ENCODE measurements around the gene BAIAP2.
"Not testable (repeated sequence)": the region's sequence is repeated elsewhere in the genome, so short reads cannot be mapped to it uniquely, and the experiment has no call there.

Gene BAIAP2

DNA sequence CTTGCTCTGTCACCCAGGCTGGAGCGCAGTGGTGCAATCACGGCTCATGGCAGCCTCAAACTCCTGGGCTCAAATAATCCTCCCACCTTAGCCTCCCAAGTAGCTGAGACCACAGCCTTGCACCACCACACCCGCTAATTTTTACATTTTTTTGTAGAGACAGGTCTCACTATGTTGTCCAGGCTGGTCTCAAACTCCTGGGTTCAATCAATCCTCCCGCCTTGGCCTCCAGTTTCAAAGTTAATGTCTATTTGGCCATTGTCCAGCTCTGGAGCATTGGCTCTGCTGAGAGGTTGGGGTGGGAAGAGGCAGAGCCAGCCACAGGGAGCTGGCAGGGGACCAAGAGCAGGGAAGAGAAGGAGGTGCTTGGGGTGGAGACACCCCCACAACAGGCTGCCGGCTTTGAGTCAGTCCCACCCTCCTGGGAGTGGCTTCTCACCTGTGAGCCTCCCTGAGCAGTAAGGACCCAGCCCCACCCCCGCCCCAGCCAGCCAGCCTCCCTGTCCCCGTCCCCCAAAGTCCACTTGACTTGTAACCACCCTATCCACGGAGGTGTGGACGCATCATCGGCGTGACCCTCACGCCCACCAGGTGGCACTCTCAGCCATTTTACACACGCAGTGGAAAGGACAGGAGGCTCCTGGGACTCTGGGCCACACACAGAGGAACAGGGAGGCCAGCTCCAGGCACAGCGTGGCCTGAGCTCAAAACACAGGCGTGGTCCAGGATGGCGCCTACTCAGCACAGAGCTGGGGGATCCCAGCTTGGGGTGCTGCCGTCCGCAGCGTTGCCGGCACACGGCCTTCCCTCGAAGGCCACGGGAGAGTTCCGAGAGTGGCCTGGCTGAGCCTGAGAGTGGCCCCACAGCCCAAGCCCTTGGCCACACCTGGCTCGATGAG, 107.6 kb downstream of the BAIAP2 start:
- DNase-seq (ENCODE audit: low read depth) = no peak

DNA sequence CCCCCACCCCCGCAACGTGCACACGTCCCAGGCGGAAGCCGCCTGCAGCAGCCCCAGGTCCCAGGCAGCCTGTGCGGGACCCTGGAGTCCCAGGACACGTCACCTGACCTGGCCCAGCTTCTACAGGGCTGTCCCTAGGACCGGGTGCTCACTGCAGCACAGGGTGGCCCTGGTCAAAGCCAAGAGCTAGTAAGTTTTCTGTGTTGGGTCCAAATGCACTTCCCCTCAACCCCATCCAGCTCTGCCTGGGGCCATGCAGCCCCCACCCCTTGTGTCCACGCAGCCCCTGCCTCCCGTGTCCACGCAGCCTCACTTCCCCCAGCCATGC, 108.2 kb downstream of the BAIAP2 start:
- DNase-seq (ENCODE audit: low read depth) = no peak

DNA sequence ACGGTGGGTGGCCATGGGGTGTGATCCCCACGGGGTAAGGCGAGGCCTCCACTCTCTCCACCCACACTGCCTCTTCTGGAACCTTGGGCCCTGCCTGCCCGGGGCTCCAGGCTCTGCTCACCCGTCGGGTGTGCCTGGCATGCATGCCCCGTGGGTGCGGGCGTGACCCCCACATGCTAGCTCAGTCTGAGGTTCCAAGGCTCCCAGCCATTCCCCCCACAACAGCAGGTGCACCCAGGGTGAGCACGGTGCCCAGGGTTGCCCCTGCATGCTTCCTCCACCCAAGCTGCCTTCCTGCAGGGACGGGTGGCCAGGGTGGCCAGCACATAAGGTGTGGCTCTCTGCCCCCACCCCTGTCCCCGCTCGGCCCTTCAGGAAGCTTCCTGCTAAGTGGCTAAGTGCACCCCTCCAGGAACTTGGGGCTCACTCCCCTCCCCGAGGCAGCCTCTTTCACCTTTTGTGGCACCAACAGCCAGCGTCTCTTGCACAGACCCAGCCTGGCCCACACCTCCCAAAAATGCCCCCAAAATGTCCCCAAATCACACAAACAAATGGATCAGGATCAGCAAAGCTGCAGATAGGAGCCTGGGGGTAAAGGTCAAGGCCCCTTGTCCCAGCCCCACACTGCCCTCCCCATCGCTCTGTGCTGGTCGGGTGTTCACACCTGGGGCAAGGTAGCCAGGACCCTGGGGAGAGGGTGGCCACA, 108.9 kb downstream of the BAIAP2 start:
- no peak for DNase-seq (ENCODE audit: low read depth)

DNA sequence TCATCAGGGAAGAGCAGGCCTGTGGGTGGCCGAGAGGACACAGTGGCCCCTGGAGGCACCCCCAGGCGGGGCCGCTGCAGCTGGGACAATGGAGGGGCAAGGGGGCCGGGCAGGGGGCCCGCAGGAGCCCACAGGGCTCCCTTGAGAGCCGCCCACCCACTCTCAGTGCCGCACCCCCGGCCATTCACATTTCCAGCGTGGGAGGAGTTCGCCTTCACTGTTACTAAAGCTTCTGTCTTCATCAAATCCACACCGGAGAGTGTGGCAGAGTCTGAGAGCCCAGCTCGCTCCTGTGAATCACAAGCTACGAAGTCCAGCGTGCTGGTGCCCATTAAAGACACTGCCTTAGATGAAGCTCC, 109.5 kb downstream of the BAIAP2 start:
- no peak for DNase-seq (ENCODE audit: low read depth)

DNA sequence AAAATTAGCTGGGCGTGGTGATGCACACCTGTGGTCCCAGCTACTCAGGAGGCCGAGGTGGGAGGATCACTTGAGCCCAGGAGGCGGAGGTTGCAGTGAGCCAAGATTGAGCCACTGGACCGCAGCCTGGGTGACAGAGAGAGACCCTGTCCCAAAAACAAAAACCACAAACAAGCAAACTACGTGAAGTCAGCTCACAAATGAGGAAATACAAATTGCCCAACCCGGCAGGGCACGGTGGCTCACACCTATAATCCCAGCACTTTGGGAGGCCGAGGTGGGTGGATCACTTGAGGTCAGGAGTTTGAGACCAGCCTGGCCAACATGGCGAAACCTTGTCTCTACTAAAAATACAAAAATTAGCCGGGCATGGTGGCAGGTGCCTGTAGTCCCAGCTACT, 111.3 kb downstream of the BAIAP2 start:
- not testable (repeated sequence) for DNase-seq (ENCODE audit: low read depth)

DNA sequence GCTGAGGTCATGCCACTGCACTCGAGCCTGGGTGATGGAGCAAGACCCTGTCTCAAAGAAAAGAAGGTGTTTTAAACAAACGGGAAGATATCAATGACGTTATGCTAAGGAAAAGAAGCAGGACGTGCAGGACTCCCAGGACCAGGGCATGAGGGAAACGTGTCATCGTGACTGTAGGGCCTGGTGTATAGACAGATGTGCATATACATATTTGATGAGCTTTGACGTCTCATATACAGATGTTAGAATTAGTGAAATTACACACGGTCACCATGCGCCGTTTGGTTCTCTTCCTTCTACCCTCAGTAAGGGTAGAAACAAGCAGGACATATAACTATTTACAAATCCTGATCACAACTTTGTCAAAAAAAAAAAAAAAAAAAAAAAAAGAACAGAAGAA, 112.8 kb downstream of the BAIAP2 start:
- no peak for DNase-seq (ENCODE audit: low read depth)

DNA sequence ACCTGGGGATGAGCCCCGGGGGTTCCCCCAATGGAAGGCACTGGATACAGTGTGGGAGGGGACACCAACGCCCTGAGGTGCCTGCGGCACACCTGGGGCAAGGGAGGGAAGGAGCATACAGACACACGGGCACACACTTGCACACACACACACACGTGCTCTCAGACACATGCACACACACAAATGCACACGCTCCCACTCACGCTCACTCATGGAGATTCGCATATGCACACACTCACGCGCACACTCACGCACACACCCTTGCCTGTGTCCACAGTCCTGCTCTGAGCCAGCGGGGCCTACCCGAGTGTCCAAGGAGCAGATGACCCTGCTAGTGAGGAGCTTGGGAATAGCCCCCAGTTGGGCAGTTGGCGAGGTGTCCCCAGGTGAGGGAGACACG, 113.6 kb downstream of the BAIAP2 start:
- DNase-seq (ENCODE audit: low read depth) = no peak

DNA sequence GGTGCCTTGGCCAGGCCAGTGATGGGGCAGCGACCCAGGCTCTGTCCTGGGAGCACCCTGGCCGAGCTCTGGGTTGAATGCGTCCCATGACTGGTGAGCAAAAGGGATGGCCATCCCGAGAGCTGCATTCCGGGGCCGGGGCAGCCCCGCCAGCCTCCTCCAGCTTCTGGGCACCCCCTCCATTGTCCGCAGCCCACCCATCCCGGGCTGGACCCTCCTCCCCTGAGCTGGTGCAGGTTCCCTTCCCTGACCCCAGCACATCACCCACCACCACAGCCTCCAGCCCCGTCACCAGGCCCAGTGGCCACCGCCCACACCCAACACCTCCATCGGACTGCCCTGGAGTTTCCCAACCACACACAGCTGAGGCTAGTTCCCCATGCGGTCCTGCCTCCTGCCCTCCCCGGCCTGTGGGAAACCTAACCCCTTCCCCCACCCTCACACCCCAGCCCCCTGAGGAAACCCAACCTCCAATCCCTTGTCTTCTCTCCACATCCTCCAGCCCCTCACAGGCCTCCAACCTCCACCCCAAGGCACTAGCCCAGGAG, 114.1 kb downstream of the BAIAP2 start:
- DNase-seq (ENCODE audit: low read depth) = no peak

DNA sequence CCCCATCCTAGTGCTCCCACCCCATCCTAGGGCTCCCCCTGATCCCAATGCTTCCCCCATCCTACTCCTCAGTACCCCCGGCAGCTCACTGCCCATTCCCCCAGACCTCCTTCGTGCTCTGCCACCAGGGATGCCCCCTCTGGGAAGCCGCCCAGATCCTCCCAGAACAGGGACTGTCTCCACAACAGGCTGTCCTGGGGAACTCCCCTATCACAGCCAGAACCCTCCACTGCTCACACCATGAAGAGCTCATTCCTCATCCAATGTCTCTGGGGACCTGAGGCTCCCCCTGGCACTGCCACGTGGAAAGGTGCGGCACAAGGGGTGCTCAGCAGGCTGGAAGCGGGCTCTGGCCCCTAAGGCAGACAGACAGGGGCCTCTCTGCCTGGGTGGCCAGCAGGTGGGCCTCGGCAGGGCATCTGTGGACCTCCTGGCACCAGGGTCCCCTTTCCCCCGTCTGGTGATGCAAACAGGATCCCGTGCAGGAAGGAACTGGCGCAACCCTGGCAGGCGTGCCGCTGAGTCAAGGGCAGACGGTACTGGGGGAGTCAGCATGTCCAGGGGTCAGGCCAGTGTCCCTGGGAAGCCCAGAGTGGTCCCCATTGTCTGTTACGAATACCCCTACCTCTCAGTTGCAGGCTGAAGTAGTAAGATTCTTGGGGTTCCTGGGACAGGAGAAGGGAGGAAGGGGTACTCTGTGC, 115.6 kb downstream of the BAIAP2 start:
- DNase-seq (ENCODE audit: low read depth) = no peak

DNA sequence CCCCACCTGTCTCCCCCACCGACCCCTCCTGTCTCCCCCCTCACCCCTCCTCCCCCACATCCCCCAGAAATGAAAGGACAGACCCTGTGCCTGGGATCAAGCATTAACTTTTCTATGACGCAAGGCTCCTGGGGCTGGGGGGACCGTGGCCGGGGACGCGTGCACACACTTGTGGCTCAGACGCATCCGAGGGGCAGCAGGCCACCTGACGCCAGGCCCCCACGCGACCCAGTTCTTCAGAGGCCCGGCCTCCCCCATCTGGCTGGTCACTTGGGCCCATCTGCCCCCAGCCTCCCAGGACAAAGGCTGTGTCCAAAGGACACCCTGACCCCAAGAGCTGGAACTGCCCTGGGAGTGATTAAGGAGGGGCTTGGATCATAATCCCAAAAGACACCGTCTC, 116.3 kb downstream of the BAIAP2 start:
- DNase-seq (ENCODE audit: low read depth) = no peak

DNA sequence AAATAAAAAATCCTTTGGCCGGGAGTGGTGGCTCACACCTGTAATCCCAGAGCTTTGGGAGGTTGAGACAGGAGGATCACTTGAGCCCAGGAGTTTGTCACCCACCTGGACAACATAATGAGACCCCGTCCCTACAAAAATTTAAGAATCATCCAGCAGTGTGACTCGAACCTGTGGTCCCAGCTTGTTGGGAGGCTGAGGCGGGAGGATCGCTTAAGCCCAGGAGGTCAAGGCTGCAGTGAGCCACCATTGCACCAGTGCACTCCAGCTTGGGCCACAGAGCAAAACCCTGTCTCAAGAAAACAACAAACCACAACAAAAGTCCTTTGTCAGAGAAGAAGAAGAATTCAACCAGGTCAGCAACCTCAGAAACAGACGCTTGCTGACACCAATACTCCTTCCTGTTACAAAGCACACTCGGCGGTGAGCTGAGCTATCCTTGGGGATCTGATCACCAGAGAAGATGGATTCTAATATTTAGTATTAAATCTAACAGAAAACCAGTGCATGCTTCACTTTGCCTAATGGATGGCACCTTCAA, 117.4 kb downstream of the BAIAP2 start:
- DNase-seq (ENCODE audit: low read depth) = no peak

DNA sequence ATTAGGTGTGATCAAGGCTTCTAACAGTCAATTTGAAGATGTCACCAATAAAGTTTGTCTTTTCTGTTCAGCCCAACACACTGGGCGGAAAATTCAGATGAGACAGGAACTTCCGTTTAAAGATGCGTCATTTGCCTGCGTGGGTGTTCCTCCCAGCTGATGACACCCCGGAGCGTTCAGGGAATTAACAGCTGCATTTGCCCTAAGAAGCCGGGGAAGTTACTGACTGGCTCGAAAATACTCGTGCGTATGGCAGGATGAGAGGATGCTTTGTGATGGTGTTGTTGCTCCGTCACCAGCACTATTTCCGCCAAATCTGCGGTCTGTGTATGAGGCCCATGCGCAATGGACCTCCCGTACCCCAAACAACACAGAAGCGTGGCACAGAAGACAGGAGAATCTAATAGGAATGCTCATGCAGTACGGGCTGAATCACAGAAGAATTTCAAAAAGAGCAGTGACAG, 118.4 kb downstream of the BAIAP2 start:
- DNase-seq (ENCODE audit: low read depth) = no peak

DNA sequence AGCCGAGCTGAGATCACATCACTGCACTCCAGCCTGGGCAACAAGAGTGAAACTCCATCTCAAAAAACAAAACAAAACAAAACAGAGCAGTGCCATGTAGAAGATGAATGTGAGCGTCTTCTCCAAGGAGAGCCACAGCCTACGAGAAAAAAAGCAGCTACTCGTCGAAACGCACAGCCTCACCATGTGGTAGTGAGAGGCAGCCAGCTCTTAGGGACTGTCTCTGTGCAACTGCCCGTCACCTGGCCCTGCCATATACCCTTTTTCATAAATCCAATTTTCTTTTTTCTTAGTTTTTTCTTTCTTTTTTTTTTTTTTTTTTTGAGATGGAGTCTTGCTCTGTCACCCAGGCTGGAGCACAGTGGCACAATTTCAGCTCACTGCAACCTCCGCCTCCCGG, 119.1 kb downstream of the BAIAP2 start:
- DNase-seq (ENCODE audit: low read depth) = not testable (repeated sequence)

DNA sequence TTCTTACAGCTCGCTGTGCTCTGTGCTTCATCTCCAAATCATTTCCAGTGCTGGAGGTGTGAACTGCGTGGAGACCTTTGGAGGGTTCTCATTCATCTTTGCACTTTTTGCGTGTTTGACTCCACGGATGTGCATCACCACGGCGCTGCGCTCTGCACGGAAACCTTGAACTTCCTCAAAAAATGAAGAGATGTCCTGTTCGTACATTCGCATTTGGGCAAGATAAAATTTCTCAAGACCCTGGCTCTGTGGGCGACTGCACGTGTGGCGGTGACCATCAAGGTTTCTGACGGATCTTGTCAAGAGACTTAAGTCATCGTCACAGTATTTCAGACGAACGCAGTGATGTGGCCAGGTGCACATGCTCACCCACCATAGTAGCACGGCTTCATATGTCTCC, 120.0 kb downstream of the BAIAP2 start:
- no peak for DNase-seq (ENCODE audit: low read depth)

DNA sequence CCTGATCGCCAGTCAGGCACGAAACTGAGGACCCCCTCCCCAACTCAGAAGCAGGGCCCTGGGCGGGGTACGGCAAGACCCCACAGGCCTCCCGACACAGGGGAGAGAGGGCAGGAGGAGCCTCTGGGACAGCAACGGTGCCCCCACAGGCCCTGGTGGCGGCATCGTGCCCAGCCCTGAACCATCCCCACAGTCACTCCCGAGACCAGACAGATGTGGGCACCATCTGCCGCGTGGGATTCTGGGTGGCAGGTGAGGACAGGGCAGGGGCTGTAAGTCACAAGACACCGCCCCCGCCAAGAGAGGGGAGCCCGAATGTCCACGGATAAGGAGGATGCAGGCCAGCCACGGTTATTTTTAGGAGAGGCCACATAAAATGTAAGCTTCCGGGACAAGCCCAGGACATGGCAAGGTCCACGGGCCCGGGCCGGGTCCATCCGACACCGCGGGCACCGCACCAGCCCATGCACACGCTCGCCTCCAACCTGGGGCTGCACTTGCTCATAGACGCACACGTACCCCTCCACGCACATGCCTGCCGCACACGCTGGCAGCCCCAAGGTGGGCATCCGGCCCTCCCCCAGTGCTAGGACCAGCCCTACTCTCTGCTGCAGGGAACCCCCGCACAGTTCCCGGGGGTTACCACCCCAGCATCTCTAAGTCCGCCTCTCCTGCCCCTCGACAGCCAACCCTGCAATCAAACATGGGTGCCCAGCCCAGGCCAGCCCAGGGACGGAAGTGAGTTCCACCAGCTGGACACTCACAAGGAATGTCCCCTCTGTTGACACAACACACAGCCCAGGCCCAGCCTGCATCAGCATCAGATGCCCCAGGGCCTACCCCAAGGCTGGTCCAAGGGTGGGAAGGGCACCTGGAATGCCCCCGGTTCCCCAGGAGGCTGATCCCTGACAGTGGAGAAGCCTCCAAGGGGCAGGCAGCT, 122.2 kb downstream of the BAIAP2 start:
- DNase-seq (ENCODE audit: low read depth) = no peak

DNA sequence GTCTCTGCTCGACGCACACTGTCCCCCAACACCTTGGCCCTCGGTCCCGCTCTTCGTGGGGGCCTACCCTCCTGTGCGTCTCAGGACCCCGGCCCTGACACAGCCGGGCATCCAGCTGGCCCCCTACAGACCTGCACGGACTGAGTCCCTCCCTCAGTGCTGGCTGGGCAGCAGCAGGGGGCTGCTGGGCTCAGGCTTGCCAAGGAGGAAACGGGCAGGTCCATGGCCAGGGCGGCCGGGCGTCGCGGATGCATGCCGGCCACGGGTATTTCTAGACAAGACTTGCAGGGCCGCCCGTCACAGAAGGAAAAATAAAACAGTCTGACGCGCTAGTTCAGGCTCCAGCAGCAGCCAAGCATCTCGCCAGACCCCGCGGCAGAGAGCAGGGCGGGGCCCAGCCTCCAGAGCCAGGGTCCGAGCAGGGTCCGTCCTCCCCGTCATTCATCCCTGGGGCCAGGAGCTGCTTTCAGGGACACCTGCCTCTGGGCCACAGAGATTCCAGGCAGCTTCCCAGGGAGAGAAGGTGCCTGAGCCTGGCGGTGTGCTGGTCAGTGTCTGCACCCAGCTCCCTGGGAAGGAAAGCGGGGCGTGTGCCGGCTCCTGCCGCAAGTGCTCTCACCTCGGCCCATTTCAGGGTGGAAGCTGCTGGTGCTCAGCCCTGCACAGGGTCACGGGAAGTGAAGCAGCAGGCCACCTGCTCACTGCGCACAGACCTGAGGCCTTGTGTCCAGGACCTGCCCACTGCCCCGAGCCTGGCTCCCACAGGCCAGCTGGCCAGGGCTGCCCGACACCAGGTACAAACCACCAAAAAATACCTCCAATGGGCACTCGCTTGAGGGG, 123.1 kb downstream of the BAIAP2 start:
- no peak for DNase-seq (ENCODE audit: low read depth)

DNA sequence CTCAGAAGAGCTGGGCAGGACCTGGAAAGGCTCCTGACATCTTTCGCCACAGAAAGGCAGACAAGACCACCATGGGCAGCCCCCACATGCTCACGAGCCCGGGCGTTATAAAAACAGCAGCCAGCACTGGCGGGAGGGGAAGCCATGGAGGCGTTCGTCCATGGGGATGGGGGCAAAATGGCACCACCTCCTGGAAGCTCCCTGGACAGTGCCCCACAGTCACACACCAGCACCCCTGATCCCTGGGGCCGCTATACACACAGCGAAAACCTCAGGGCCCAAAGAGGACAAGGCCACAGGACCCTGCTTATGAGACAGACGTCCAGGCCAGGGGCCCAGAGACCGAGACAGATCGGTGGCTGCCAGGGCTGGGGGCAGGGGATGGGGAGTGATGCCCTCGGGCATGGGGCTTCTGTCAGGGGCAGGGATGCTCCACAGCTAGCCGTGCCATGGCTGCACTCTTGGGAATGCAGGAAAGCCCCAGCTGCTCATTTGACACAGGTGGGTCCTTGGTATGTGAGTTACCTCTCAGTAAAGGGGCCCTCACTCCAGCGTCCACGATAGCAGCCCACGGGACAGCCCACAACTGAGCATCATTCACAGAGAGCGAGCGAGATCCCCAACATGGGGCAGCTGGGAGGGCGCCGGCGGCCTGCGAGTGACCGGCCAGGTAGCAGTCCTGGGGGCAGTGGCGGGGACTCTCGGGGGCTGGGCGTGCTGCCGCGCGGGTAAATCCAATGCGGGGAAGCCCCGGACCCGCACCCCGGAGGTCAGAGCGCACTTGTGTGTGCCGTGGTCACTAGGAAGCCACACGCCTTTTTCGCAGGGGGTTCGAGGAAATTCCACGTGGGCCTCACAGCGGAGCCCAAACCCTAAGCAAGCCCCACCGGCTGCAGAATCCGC, 124.0 kb downstream of the BAIAP2 start:
- DNase-seq (ENCODE audit: low read depth) = no peak

DNA sequence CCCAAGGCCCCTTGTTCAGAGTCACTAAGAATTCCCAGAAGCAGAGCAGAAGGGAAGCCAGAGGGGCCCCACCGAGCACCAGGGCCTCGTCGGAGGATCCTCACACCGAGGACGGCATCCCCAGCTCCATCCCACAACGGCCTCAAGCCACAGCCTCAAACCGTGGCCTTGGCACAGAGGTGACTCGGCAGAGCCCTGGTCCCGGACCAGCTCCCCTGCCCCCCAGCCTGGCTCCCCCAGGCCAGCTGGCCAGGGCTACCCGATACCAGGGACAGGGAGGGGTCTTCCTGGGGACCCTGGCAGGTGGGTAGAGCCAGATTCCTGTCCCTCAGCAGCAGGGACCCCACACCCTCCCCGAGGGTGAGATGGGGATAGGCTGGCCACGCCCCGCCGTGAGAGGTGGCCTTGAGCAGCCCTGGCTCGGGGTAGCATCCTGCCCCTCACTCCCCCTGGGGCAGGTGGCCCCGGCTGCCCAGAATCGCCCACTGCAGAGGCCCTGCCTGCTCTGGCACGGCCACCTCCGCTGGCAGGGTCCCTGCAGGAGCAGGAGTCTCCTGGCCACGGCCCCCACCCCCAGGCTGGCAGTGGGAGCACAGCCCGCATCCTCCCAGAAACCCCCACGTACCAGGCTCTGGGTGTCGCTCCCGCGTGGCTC, 124.8 kb downstream of the BAIAP2 start:
- DNase-seq (ENCODE audit: low read depth) = no peak

DNA sequence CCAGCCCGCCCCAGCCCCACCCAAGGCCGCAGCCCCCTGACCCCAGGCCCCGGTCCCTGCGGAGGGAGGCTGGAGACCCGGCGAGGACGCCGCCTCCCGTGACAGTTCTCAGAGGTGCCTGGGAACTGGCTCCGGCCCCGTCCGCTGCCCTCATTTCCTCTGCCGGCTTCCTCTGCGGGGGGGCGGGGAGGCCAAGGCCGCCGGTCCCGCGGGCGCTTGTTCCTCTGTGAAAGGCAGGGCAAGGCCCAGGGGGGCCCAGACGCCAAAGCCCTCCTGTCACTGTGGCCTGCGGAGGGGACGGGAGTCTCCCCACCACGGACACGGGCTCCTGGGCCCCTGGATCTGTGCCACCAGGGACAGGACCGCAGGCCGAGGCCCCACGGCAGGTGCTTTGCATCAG, 125.4 kb downstream of the BAIAP2 start:
- DNase-seq (ENCODE audit: low read depth) = no peak
